ENCODE data around the gene ITPR3. TPM values are rescaled to one million over a fixed set of nuclear protein-coding genes. Genes with fewer than 3 reads are reported as not detected.

Gene ITPR3
- total RNA-seq, 2 donors from 2014 or later, result 27.6 to 77.6 TPM

DNA sequence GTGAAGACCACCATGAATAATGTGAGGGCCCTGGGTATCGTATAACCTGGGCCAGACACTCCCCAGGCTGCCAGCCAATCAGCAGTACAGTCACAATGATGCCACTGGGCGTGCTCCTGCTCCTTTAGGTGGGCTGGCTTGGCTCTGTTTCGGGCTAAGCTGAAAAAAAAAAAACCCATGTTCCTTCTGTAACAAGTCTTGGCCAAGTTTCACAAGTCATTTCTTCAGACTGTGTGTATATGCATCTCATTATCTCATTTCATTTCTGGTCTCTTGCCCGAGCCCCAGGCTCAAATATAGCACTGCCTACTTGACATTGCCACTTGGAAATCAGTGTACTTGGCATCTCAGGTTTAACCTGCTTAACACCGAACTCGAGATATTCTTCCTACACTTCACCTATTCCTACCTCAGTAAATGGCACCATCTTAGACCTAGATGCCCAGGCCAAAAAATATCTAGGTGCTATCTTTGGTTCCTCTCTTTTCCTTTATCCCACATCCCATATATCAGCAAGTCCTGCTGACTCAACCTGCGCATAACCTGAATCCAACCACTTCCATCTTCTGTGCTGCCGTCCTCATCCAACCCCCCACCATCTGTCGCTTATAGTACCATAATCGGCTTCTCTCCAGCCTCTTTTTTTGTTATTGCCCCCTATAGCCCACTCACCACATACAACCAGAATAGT lies 88.6 kb downstream of the ITPR3 start:
- Mint-ChIP-seq H3K4me1 (ENCODE audit: low read depth in 2 of 2) (peaks cover 22 to 40% of the 10 kb centered on the region in 2 donors), H3K27me3 (no peaks in the 10 kb centered on the region), H3K4me3 (peak overlapping the region; percentile 96), H3K27ac (peak overlapping the region; percentile 98 to 99), H3K9me3 (no peaks in the 10 kb centered on the region), H3K36me3 (peaks cover 16% of the 10 kb centered on the region)
- no peak for ATAC-seq
- no peak for DNase-seq (ENCODE audit: low spot score)

GRCh38 chr6:33710296-33711121 lies 89.4 kb downstream of the ITPR3 start:
- DNase-seq (ENCODE audit: low spot score) (no peak), ATAC-seq (no peak)
- Mint-ChIP-seq H3K4me1 (ENCODE audit: low read depth in 2 of 2) (peaks cover 22 to 40% of the 10 kb centered on the region in 2 donors), H3K27me3 (no peaks in the 10 kb centered on the region), H3K27ac (peak overlapping the region; percentile 98 to 99), H3K4me3 (peak overlapping the region; percentile 96), H3K36me3 (peaks cover 16% of the 10 kb centered on the region), H3K9me3 (no peaks in the 10 kb centered on the region)

DNA sequence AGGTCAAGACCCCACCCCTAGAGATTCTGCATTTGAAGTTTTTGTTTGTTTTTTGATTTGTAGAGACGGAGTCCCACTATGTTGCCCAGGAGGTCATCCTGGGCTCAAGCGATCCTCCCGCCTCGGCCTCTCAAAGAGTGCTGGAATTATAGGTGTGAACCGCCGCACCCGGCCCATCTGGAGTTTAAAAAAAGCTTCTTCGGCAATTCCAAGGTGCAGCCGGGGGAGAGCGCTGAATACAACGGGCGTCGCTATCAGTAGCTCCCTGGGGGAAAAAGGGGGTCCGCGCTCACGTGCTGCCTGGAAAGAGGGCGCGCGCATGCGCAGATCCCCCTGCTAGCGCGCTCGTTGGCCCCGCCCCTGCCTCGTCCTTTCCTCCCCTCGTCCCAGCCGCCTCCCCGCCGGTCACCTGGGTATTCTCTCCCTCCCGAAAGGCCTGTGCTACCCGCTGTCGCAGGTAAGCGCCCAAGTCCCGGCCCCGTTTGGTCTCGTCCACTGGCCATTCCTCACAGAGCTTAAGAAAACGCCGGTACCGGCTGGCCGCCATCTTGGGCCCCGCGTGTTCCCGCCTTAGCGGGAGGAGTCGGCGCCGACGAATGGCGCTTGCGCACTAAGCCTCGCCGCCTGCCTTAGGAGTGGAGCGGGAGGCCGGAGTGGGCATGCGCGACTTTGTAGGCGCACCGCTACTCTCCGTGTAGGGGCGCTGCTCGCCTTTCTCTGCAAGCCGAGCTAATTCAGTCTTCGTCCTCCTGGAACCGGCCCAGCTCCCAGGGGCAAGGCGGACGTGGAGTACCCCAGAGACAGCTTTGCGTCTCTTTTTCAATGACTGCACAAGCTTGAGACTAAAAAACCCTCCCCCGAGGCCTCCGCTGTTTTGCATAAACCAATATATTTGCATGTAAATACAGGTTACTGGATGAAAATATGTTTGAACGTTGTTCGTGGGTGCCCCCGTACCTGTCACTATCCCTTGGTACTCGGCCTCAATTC lies 90.3 kb downstream of the ITPR3 start, which contains the start of gene UQCC2:
Gene UQCC2, minus strand, starts transcription at position 561 of the 990 bp plus-strand sequence. Its CDS starts 14 bp downstream, at position 547.
- DNase-seq (ENCODE audit: low spot score), result peak; percentile 97
- no peaks in the 10 kb centered on the region for H3K27me3 Mint-ChIP-seq
- ATAC-seq, result peak; percentile 98
- H3K27ac Mint-ChIP-seq, result peak within 1 kb of the TSS; percentile 98 to 99
- H3K4me3 Mint-ChIP-seq, result peak within 1 kb of the TSS; percentile 96
- peaks cover 16% of the 10 kb centered on the region for H3K36me3 Mint-ChIP-seq
- H3K4me1 Mint-ChIP-seq (ENCODE audit: low read depth in 2 of 2), result peaks cover 22 to 40% of the 10 kb centered on the region in 2 donors
- no peaks in the 10 kb centered on the region for H3K9me3 Mint-ChIP-seq

GRCh38 chr6:33712914-33713313 lies 91.8 kb downstream of the ITPR3 start:
- H3K27ac Mint-ChIP-seq, result peak overlapping the region in 1 of 2 donors; percentile 99
- ATAC-seq, result no peak
- DNase-seq (ENCODE audit: low spot score), result no peak
- peaks cover 16% of the 10 kb centered on the region for H3K36me3 Mint-ChIP-seq
- H3K4me3 Mint-ChIP-seq, result no peak overlapping the region
- peaks cover 22 to 36% of the 10 kb centered on the region in 2 donors for H3K4me1 Mint-ChIP-seq (ENCODE audit: low read depth in 2 of 2)
- no peaks in the 10 kb centered on the region for H3K9me3 Mint-ChIP-seq
- H3K27me3 Mint-ChIP-seq, result no peaks in the 10 kb centered on the region

DNA sequence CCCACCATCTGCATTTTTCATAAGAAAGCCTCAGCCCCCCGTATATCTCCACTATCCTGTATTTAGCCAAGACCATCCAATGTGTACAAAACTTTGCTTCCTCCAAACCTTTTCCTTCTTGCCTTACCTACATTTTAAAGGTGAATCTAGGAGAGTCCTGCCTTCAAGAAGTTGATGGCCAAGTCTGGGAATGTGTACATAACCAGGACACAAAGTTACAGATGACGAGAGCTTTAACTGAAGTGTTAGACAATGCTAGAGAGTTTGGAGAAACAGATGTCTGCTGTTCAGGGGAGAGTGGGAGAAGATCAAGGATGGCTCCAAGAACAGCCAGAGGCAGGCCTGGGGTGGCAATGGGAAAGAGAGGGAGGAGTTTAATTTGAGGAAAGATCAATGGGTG lies 92.7 kb downstream of the ITPR3 start:
- H3K4me3 Mint-ChIP-seq, result no peak overlapping the region
- H3K9me3 Mint-ChIP-seq, result no peaks in the 10 kb centered on the region
- no peak for ATAC-seq
- peaks cover 16% of the 10 kb centered on the region for H3K36me3 Mint-ChIP-seq
- no peak for DNase-seq (ENCODE audit: low spot score)
- no peaks in the 10 kb centered on the region for H3K27me3 Mint-ChIP-seq
- peaks cover 22 to 31% of the 10 kb centered on the region in 2 donors for H3K4me1 Mint-ChIP-seq (ENCODE audit: low read depth in 2 of 2)
- H3K27ac Mint-ChIP-seq, result no peak overlapping the region

DNA sequence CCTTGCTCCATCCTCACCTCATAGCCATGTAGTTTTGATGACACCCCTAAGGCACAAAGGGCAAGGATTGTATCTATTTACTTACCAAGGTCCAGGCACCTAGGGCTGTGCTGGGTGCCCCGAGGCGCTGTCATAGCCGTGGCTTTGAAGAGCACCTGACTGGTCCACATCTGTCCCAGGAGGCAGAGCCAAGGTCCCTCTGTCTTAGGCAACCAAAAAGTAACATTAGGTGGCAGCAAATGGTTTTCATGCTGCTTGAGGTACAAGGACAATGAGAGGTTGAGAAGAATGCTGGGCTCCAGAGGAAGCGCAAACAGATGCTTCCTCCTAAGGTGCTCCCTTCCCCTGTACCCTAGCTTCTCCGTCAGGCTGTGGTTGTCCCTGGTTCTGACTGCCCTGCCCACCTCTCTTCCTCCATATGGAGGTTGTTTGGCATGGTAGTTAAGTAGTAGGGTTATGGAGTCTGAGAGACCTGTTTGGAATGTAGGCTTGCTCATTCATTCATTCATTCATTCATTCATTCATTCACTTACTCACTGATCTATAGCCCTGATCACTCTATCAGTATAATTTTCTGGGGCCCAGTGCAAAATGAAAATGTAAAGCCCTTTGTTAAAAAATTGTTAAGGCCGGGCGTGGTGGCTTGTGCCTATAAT lies 93.4 kb downstream of the ITPR3 start:
- no peak for DNase-seq (ENCODE audit: low spot score)
- H3K27ac Mint-ChIP-seq, result no peak overlapping the region
- peaks cover 18 to 23% of the 10 kb centered on the region in 2 donors for H3K4me1 Mint-ChIP-seq (ENCODE audit: low read depth in 2 of 2)
- no peak for ATAC-seq
- peaks cover 11% of the 10 kb centered on the region for H3K36me3 Mint-ChIP-seq
- H3K27me3 Mint-ChIP-seq, result peaks cover 0 to 5% of the 10 kb centered on the region in 2 donors
- no peaks in the 10 kb centered on the region for H3K9me3 Mint-ChIP-seq
- no peak overlapping the region for H3K4me3 Mint-ChIP-seq

GRCh38 chr6:33716379-33716778 lies 95.3 kb downstream of the ITPR3 start:
- Mint-ChIP-seq H3K4me1 (ENCODE audit: low read depth in 2 of 2) (peaks cover 6 to 8% of the 10 kb centered on the region in 2 donors), H3K4me3 (no peak overlapping the region), H3K27ac (no peak overlapping the region), H3K27me3 (peaks cover 5 to 8% of the 10 kb centered on the region in 2 donors), H3K9me3 (no peaks in the 10 kb centered on the region), H3K36me3 (no peaks in the 10 kb centered on the region)
- ATAC-seq, result no peak
- no peak for DNase-seq (ENCODE audit: low spot score)

DNA sequence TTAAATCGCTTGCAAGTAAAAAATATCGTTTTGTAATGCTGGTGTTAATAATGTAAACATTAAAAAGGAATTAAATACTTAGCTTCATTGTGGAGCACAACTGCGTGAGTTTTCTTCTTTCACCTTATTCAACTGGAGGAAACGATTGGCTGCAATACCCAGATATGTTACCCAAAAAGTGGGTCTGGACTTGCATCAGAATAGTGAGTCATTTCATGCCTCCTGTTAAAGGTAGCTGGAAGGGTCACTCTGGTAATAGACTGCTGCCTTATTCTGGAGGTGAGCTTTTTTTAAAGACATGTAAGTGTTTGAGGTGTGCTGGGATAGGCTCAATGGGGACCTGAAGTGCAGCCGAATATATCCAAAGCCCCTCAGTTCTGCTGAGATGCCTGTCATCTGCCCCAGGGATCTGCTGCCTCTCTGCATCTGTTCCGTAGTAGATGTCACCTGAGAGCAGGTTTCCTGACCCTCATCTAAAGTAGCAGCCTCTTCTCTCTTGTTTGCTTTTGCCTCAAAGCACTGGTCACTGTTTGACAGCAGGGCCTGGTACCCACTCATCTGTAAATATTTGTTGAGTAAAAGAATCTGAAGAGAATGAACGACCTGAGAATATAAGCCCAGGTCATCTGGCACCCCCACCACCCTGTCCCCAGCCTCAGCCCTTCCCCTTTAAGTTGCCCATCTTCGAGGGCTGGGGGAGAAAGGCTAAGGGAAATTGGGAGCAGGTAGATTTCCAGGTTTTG lies 95.9 kb downstream of the ITPR3 start:
- Mint-ChIP-seq H3K27me3 (peaks cover 5 to 12% of the 10 kb centered on the region in 2 donors), H3K4me1 (ENCODE audit: low read depth in 2 of 2) (peaks cover under 1 to 1% of the 10 kb centered on the region in 2 donors), H3K9me3 (no peaks in the 10 kb centered on the region), H3K36me3 (no peaks in the 10 kb centered on the region), H3K4me3 (no peak overlapping the region), H3K27ac (no peak overlapping the region)
- ATAC-seq, result no peak
- no peak for DNase-seq (ENCODE audit: low spot score)

DNA sequence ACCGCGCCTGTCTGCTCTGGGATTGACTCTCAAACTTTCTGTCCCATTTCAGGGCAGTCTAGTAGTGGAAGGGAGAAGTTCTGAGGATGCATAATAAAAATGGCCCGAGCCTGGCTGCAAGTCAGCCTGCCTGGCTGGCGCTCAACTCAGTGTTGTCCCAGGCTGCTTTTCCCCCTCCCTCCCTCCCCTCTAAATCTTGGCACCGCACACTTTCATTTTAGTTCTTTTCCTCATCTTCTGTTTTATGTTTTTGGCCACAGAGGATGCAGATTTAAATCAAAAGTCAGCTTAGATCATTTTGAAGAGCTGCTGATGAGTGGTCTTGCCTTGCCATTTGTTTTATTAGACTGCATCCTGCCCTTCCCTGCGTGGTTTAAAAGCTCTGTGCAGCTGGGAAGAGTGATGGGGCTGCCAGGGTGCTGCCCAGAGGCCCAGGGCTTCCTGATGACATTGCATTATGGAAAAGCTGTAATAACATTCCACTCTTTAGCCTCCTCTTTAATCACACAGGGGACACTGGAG lies 96.9 kb downstream of the ITPR3 start:
- ATAC-seq (no peak), DNase-seq (ENCODE audit: low spot score) (no peak)
- H3K27ac Mint-ChIP-seq, result no peak overlapping the region
- H3K27me3 Mint-ChIP-seq, result peaks cover 9 to 12% of the 10 kb centered on the region in 2 donors
- no peaks in the 10 kb centered on the region for H3K9me3 Mint-ChIP-seq
- no peaks in the 10 kb centered on the region for H3K4me1 Mint-ChIP-seq (ENCODE audit: low read depth in 2 of 2)
- H3K4me3 Mint-ChIP-seq, result no peak overlapping the region
- no peaks in the 10 kb centered on the region for H3K36me3 Mint-ChIP-seq

- H3K27me3 Mint-ChIP-seq, result peaks cover 15 to 16% of the 10 kb centered on the region in 2 donors
- no peak for ATAC-seq
- no peaks in the 10 kb centered on the region for H3K4me1 Mint-ChIP-seq (ENCODE audit: low read depth in 2 of 2)
- H3K9me3 Mint-ChIP-seq, result no peaks in the 10 kb centered on the region
- DNase-seq (ENCODE audit: low spot score), result no peak
- no peaks in the 10 kb centered on the region for H3K36me3 Mint-ChIP-seq
- no peak overlapping the region for H3K4me3 Mint-ChIP-seq
- no peak overlapping the region for H3K27ac Mint-ChIP-seq
Observed at GRCh38 chr6:33718713-33719112, 97.6 kb downstream of the ITPR3 start.

DNA sequence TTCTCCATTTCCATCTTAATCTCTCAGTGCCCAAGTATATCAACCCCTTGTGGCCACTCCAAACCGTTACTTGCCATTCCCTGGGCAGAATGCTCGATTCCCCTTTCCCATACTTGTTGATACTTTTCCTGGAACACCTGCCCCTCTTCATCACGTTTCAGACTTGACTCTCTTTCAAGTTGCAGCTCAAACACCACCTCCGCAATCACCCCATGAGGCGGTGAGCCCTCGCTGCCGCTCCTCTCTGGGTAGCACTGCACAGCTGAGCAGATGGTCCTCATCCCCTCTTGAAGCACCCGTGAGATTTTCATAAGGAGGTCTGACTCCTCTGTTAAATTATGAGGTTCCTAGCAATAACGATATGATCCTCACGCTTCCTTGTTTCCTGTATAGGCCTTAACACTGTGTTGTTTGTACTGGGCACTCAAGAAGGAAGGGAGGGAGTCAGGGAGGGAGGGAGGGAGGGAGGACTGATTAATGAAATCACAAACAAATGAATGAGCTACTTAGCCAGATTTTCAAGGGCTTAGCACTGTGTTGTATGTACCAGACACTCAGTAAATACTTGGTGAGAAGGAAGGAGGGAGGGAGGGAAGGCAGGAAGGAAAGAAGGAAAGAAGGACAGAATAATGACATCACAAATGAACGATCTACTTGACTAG lies 98.3 kb downstream of the ITPR3 start:
- H3K27me3 Mint-ChIP-seq, result peaks cover 21 to 24% of the 10 kb centered on the region in 2 donors
- H3K4me3 Mint-ChIP-seq, result no peak overlapping the region
- ATAC-seq (no peak), DNase-seq (ENCODE audit: low spot score) (no peak)
- no peaks in the 10 kb centered on the region for H3K36me3 Mint-ChIP-seq
- no peaks in the 10 kb centered on the region for H3K4me1 Mint-ChIP-seq (ENCODE audit: low read depth in 2 of 2)
- H3K9me3 Mint-ChIP-seq, result no peaks in the 10 kb centered on the region
- H3K27ac Mint-ChIP-seq, result no peak overlapping the region

DNA sequence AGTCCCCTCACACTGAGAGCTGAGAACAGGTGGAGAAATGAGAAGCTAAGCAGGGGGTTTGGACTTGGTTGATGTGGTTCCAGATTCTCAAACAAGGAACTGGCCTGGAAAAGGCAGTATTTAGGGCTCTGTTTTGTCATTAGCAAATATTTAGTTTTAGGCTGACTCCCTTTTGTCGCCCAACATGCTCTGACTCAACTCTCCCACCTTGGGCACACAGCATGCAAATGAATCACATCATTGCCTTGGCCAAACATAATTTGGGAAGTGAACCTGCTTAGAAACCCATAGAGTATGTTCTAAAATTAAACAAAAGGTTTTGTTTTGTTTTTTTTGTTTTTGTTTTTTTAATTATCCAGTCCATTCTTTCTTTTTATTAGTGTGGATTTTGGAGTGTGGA lies 99.9 kb downstream of the ITPR3 start:
- Mint-ChIP-seq H3K36me3 (no peaks in the 10 kb centered on the region), H3K4me3 (no peak overlapping the region), H3K27ac (no peak overlapping the region), H3K27me3 (peaks cover 26 to 29% of the 10 kb centered on the region in 2 donors), H3K9me3 (no peaks in the 10 kb centered on the region), H3K4me1 (ENCODE audit: low read depth in 2 of 2) (no peaks in the 10 kb centered on the region)
- DNase-seq (ENCODE audit: low spot score) (no peak), ATAC-seq (no peak)
